Activated CD4-positive, alpha-beta T cell treated with anti-CD3 and anti-CD28 coated beads, Interleukin-2, amount 50 U/mL, for 48 hours (primary cell): Measurements from ENCODE around the gene GRIP1.

Experiments used
- DNase-seq, 2 experiments: peaks; one replicate each; pipeline ENCODE4 v3.0.0-alpha.2; 2020

Gene GRIP1

GRCh38 chr12:66678338-66679275 is at the start of gene GRIP1:
Gene GRIP1 (minus strand): TSS chr12:66679076. CDS start chr12:66678904, 172 bp downstream.
- DNase-seq = no peak

- no peak for DNase-seq
These were observed 47.7 kb upstream of the GRIP1 start for GRCh38 chr12:66726556-66726955.

- DNase-seq = no peak
These were observed 46.2 kb upstream of the GRIP1 start for GRCh38 chr12:66725031-66725430.

- DNase-seq = no peak
These were observed 45.7 kb upstream of the GRIP1 start for GRCh38 chr12:66724616-66725015.

- DNase-seq = no peak
These were observed 45.1 kb upstream of the GRIP1 start for GRCh38 chr12:66724026-66724425.

GRCh38 chr12:66719862-66720261 is 41.0 kb upstream of the GRIP1 start:
- no peak for DNase-seq

GRCh38 chr12:66717036-66717673 is 38.3 kb upstream of the GRIP1 start:
- no peak for DNase-seq

GRCh38 chr12:66716522-66716921 is 37.6 kb upstream of the GRIP1 start:
- no peak for DNase-seq

- no peak for DNase-seq
These were observed 35.8 kb upstream of the GRIP1 start for GRCh38 chr12:66714709-66715108.

GRCh38 chr12:66713984-66714383 is 35.1 kb upstream of the GRIP1 start:
- no peak for DNase-seq

GRCh38 chr12:66709893-66710292 is 31.0 kb upstream of the GRIP1 start:
- DNase-seq = no peak

GRCh38 chr12:66709457-66709773 is 30.5 kb upstream of the GRIP1 start:
- DNase-seq = no peak

- no peak for DNase-seq
These were observed 30.0 kb upstream of the GRIP1 start for GRCh38 chr12:66708704-66709456.

GRCh38 chr12:66707002-66707697 is 28.3 kb upstream of the GRIP1 start:
- no peak for DNase-seq

GRCh38 chr12:66699738-66700482 is 21.0 kb upstream of the GRIP1 start:
- DNase-seq = no peak

GRCh38 chr12:66698558-66698957 is 19.7 kb upstream of the GRIP1 start:
- no peak for DNase-seq

- no peak for DNase-seq
These were observed 18.5 kb upstream of the GRIP1 start for GRCh38 chr12:66697404-66697803.

- no peak for DNase-seq
These were observed 16.1 kb upstream of the GRIP1 start for GRCh38 chr12:66694666-66695613.

GRCh38 chr12:66693901-66694513 is 15.1 kb upstream of the GRIP1 start:
- DNase-seq = no peak

GRCh38 chr12:66692986-66693385 is 14.1 kb upstream of the GRIP1 start:
- no peak for DNase-seq

GRCh38 chr12:66692170-66692569 is 13.3 kb upstream of the GRIP1 start:
- no peak for DNase-seq
